Measurements from ENCODE around the gene AKAP14.
"Not testable (repeated sequence)": the region's sequence is repeated elsewhere in the genome, so short reads cannot be mapped to it uniquely, and the experiment has no call there.

Gene AKAP14

DNA sequence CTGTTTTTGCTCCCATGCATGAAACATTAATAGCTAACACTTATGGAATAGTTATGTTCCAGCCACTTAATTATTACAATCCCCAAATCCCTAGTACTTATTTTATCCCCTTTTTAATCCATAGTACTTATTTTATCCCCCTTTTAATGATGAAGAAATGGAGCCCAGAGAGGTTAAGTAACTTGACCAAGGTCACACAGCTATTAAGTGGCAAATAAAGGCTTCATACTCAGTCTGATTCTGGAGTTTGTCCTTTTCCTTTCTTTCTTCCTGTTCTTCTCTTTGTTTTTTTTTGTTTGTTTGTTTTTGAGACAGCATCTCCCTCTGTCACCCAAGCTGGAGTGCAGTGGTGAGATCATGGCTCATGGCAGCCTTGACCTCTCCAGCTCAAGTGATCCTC, 45.6 kb downstream of the AKAP14 start:
- TF ChIP-seq POLR2AphosphoS5 (IDR thresholded peaks at IDR 0.05; ENCODE audit: low read depth, low read length) (no peak), POLR2A (IDR thresholded peaks at IDR 0.05; ENCODE audit: low read depth, low read length) (no peak), TAF1 (IDR thresholded peaks at IDR 0.05; ENCODE audit: borderline replicate concordance, low read depth, low read length) (no peak)
- FAIRE-seq, result no peak
- no peak for DNase-seq (ENCODE audit: insufficient read length)

DNA sequence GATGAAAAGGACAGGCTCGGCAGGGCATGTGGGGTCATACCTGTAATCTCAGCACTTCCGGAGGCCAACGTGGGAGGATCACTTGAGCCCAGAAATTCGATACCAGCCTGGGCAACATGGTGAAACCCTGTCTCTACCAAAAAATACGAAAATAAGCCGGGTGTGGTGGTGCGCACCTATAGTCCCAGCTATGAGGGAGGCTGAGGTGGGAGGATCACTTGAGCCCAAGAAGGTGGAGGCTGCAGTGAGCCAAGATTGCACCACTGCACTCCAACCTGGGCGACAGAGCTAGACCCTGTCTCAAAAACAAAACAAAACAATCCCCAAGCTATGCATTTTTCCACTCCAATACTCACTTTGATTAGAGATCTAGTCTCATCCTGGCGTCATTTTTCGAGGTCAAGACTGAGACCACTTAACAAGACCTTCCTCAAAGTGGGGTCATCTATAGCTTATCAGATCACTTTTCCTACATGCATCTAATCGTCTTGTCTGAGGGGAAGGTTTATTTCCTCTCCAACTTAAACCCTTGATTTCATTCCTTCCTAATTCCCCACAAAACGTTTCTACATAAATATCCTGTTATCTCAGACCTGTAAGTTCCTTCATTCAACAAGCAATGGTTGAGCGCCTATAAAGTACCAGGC, 46.6 kb downstream of the AKAP14 start:
- TF ChIP-seq POLR2A (IDR thresholded peaks at IDR 0.05; ENCODE audit: low read depth, low read length) (no peak), TAF1 (IDR thresholded peaks at IDR 0.05; ENCODE audit: borderline replicate concordance, low read depth, low read length) (no peak), POLR2AphosphoS5 (IDR thresholded peaks at IDR 0.05; ENCODE audit: low read depth, low read length) (no peak)
- DNase-seq (ENCODE audit: insufficient read length) (no peak), FAIRE-seq (no peak)

DNA sequence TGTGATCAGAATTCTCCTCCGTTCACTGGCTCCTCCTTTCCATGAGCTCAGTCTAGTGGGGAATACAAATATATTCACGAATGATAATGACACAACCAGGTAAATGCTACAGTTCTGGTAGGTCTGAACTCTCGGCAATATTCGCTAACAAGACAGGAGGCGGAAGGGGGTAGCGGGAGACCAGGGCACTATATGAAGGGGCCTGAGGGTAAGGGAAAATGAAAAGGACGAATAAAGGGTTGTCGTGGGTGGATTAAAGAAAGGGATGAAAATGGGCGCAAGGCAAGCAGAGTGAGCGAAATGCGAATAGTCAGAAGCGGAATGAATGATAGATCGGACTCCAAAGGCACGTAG, 47.1 kb downstream of the AKAP14 start:
- TF ChIP-seq POLR2A (IDR thresholded peaks at IDR 0.05; ENCODE audit: low read depth, low read length), result no peak
- TF ChIP-seq TAF1 (IDR thresholded peaks at IDR 0.05; ENCODE audit: borderline replicate concordance, low read depth, low read length), result no peak
- TF ChIP-seq POLR2AphosphoS5 (IDR thresholded peaks at IDR 0.05; ENCODE audit: low read depth, low read length), result no peak
- DNase-seq (ENCODE audit: insufficient read length), result no peak
- peak; percentile 63 for FAIRE-seq

DNA sequence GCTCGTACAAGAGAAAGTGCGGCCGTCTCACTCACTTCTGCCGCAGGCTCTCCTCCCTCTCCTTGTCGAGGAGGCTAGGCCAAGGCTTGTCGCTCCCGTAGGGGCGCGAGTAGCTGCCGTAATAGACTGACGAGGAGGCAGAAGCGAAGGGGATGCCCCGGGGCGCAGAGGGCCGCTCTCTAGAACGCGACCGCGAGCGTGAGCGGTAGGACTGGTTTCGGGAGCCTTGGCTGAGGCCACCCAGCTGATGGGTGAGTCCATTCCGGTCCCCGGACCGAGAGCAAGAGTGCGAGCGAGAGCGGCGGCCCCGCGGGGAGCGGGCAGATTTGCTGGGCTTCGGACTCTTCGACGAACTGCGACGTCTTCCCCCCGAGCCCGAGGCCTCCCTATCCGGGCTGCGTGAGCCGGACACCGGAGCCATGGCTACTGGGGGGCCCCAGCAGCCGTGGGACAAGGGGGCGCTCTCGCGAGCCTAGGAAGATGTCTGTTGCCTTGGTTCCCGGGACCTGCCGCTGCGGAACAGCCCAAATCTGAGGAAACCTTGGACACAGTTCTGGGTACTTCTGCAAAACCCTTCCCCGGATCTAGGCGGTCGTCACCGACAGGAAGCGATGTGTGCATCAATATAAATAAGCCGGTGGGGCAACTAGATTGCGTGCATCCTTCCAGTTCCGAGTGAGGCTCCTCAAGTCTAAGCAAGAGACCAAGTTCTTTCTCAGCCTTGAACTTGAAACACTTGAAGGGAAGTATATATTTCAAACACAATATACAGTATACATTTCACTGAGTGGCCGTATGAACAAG, 47.7 kb downstream of the AKAP14 start, which contains the start of gene NKAP:
Gene NKAP (minus strand): TSS at position 567 of the 804 bp plus-strand sequence. CDS start 146 bp downstream, at position 421.
- 0 out of 2 replicates have a peak, but pooled peaks have one; percentile 34 for TF ChIP-seq POLR2AphosphoS5 (IDR thresholded peaks at IDR 0.05; ENCODE audit: low read depth, low read length)
- TF ChIP-seq POLR2A (IDR thresholded peaks at IDR 0.05; ENCODE audit: low read depth, low read length), result peak; percentile 55; the same call in 1 of the 2 replicates
- TF ChIP-seq TAF1 (IDR thresholded peaks at IDR 0.05; ENCODE audit: borderline replicate concordance, low read depth, low read length), result peak; percentile 54; the same call in 1 of the 2 replicates
- FAIRE-seq (peak; percentile 94), DNase-seq (ENCODE audit: insufficient read length) (peak; percentile 50)

DNA sequence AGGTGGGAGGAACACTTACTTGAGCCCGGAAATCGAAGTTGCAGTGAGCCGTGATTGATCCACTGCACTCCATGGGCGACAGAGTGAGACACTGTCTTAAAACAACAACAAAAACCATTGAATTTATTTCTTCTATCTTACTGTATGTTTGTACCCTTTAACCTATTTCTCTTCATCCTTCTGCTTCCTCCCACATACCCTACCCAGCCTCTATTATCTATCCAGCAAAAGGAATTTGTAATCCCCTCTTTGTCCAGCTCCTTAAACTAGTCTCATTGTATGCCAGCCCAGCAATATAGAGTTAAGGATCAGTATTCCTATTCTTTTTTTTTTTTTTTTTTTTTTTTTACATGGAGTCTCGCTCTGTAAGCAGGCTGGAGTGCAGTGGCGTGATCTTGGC, 49.8 kb downstream of the AKAP14 start:
- no peak for TF ChIP-seq POLR2AphosphoS5 (IDR thresholded peaks at IDR 0.05; ENCODE audit: low read depth, low read length)
- no peak for TF ChIP-seq POLR2A (IDR thresholded peaks at IDR 0.05; ENCODE audit: low read depth, low read length)
- no peak for TF ChIP-seq TAF1 (IDR thresholded peaks at IDR 0.05; ENCODE audit: borderline replicate concordance, low read depth, low read length)
- FAIRE-seq, result no peak

DNA sequence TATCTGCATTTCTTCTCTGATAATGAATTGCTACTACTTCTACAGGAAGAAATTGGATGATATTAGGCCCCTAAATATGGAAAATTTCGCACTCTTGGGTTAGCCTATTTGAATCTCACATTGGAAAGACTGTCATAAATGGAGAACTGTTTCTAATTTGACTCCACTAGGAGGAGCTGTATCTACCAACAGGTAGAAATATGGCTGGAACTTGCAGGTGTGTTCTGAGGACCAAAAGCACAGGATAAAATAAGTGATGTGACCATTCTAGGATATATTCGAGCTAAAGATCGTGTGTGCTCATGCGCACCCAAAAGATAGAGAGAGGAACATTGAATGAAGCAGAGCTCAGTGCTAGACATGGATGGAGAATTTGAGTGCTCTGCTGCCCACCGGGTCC, 52.7 kb downstream of the AKAP14 start:
- no peak for DNase-seq (ENCODE audit: insufficient read length)
- FAIRE-seq, result no peak
- TF ChIP-seq POLR2A (IDR thresholded peaks at IDR 0.05; ENCODE audit: low read depth, low read length), result no peak
- TF ChIP-seq TAF1 (IDR thresholded peaks at IDR 0.05; ENCODE audit: borderline replicate concordance, low read depth, low read length), result no peak
- TF ChIP-seq POLR2AphosphoS5 (IDR thresholded peaks at IDR 0.05; ENCODE audit: low read depth, low read length), result no peak

More for the DNA sequence above, 49.8 kb downstream of the AKAP14 start:
- DNase-seq (ENCODE audit: insufficient read length), result no peak

DNA sequence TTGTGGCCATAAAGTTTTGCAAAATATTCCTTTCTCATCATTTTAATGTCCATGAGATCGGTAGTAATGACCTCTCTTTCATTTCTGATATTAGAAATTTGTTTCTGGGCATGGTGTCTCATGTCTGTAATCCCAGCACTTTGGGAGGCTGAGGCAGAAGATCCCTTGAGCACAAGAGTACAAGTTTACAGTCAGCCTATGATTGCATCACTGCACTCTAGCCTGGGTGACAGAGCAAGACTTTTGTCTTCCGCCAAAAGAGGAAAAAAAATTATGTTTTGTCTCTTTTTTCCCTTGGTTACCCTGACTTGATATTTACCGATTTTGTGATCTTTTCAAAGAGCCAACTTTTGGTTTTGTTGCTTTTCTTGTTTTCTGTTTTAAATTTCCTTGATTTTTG, 58.7 kb downstream of the AKAP14 start:
- FAIRE-seq, result no peak
- TF ChIP-seq TAF1 (IDR thresholded peaks at IDR 0.05; ENCODE audit: borderline replicate concordance, low read depth, low read length) (no peak), POLR2AphosphoS5 (IDR thresholded peaks at IDR 0.05; ENCODE audit: low read depth, low read length) (no peak)
- no peak for DNase-seq (ENCODE audit: insufficient read length)

DNA sequence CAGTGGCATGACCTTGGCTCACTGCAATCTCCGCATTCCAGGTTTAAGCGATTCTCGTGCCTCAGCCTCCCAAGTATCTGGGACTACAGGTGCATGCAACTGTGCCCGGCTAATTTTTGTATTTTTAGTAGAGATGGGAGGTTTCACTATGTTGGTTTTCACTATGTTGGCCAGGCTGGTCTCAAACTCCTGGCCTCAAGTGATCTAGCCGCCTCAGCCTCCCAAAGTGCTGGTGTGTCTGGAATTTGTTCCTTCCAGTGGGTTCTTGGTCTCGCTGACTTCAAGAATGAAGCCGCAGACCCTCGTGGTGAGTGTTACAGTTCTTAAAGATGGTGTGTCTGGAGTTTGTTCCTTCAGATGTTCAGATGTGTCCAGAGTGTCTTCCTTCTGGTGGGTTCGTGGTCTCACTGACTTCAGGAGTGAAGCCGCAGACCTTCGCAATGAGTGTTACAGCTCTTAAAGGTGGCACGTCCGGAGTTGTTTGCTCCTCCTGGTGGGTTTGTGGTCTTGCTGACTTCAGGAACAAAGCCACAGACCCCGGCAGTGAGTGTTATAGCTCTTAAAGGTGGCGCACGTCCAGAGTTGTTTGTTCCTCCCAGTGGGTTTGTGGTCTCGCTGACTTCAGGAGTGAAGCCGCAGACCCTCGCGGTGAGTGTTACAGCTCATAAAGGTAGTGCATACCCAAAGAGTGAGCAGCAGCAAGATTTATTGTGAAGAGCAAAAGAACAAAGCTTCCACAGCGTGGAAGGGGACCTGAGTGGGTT, 60.3 kb downstream of the AKAP14 start:
- DNase-seq (ENCODE audit: insufficient read length); FAIRE-seq: not testable (repeated sequence)

DNA sequence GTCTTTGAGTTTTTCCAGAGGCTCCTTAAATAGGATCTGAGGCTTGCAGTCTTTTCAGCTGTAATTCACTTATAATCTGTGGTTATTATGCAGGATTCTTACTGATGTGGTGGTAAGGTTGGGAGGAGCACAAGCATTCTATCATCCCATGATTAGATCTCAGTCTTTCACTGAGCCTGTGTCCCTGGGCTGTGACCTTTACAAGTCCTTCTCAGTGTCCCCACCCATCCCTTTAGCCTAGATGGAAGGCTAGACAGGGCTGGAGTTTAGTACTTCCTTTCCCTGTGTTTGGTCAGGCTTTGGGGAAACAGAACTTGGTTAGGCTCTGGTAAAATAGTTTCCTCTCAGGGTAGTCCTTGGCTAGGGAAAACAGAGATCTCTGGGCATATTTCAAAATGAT, 64.9 kb downstream of the AKAP14 start:
- TF ChIP-seq POLR2AphosphoS5 (IDR thresholded peaks at IDR 0.05; ENCODE audit: low read depth, low read length), result no peak
- no peak for TF ChIP-seq POLR2A (IDR thresholded peaks at IDR 0.05; ENCODE audit: low read depth, low read length)
- no peak for TF ChIP-seq TAF1 (IDR thresholded peaks at IDR 0.05; ENCODE audit: borderline replicate concordance, low read depth, low read length)
- FAIRE-seq, result no peak
- no peak for DNase-seq (ENCODE audit: insufficient read length)

DNA sequence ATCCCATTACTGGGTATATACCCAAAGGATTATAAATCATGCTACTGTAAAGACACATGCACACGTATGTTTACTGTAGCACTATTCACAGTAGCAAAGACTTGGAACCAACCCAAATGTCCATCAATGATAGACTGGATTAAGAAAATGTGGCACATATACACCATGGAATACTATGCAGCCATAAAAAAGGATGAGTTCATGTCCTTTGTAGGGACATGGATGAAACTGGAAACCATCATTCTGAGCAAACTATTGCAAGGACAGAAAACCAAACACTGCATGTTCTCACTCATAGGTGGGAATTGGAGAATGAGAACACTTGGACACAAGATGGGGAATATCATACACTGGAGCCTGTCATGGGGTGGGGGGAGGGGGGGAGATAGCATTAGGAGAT, 71.1 kb downstream of the AKAP14 start:
- not testable (repeated sequence) for DNase-seq (ENCODE audit: insufficient read length); FAIRE-seq
